HFF-Myc (cell line): ENCODE measurements around the gene ZNF556.

ENCODE experiments used
- DNase-seq: peaks from one replicate; pipeline ENCODE4 v3.0.0-alpha.2; 2011; ENCODE audit warnings: low read depth; ENCODE audit errors: extremely low read depth
- H3K4me3 ChIP-seq: replicated peaks from 2 replicates; pipeline ENCODE4 v1.5.1; 2011; ENCODE audit warnings: low read depth, mild to moderate bottlenecking, control low read depth, low read length
- TF ChIP-seq, protein P1 (sequence below): IDR thresholded peaks from 2 replicates; pipeline ENCODE4 v1.5.1; 2012; ENCODE audit warnings: mild to moderate bottlenecking, low read depth, low read length, control low read depth; ENCODE audit errors: missing control alignments

Gene ZNF556

DNA sequence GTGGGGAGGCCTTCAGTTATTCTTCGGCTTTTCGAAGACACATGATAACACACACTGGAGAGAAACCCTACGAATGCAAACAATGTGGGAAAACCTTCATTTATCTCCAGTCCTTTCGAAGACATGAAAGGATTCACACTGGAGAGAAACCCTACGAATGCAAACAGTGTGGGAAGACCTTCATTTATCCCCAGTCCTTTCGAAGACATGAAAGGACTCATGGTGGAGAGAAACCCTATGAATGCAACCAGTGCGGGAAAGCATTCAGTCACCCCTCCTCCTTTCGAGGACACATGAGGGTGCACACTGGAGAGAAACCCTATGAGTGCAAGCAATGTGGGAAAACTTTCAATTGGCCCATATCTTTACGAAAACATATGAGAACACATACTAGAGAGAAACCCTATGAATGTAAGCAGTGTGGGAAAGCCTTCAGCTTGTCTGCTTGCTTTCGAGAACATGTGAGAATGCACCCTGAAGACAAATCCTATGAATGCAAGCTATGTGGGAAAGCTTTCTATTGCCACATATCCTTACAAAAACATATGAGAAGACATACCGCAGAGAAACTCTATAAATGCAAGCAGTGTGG, 14.0 kb upstream of the ZNF556 start:
- TF ChIP-seq, protein P1, sequence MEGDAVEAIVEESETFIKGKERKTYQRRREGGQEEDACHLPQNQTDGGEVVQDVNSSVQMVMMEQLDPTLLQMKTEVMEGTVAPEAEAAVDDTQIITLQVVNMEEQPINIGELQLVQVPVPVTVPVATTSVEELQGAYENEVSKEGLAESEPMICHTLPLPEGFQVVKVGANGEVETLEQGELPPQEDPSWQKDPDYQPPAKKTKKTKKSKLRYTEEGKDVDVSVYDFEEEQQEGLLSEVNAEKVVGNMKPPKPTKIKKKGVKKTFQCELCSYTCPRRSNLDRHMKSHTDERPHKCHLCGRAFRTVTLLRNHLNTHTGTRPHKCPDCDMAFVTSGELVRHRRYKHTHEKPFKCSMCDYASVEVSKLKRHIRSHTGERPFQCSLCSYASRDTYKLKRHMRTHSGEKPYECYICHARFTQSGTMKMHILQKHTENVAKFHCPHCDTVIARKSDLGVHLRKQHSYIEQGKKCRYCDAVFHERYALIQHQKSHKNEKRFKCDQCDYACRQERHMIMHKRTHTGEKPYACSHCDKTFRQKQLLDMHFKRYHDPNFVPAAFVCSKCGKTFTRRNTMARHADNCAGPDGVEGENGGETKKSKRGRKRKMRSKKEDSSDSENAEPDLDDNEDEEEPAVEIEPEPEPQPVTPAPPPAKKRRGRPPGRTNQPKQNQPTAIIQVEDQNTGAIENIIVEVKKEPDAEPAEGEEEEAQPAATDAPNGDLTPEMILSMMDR: no peak
- no peak overlapping the region for H3K4me3 ChIP-seq
- DNase-seq: no peak

DNA sequence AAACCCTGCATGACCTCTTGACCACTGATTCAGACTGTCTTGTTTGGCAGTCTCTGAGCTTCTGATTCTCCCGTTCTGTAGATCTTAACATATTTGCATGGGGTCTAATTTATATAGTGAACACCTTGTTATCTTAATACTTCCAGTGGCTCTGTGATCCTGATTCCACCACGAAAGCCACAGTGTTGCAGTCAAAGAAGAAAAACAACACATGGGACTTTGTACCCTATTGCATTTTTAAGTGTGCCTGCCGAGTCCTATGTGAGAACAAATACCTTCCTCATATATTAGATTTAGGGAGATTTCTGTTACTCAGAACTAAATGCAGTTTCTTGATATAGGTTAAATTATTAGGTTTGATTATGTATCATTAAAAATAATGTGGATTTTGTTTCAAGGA, 12.3 kb upstream of the ZNF556 start:
- no peak overlapping the region for H3K4me3 ChIP-seq
- TF ChIP-seq, protein P1: no peak
- DNase-seq: no peak

GRCh38 chr19:2856457-2857050, 10.6 kb upstream of the ZNF556 start:
- H3K4me3 ChIP-seq: no peak overlapping the region
- no peak for DNase-seq
- TF ChIP-seq, protein P1: no peak

DNA sequence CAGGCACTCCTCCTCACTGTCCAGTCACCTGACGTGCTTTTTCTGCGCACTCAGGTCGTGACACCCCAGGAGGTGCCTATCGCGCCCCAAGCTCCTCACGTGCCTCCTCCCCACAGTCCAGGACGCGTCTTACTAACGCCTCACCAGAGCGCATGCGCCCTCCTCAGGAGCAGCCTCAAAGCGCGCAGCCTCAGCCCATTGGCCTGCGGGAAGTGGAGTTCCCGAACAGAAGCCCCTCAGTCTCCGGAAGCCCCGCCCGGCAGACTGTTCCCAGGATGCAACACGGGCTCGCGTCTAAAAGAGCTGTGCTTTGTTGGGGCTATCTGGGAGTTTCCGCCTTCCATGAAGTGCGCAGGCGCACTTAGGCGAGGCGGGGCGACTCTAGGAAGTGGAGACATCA, 8.3 kb upstream of the ZNF556 start:
- H3K4me3 ChIP-seq: no peak overlapping the region
- TF ChIP-seq, protein P1: no peak
- no peak for DNase-seq

DNA sequence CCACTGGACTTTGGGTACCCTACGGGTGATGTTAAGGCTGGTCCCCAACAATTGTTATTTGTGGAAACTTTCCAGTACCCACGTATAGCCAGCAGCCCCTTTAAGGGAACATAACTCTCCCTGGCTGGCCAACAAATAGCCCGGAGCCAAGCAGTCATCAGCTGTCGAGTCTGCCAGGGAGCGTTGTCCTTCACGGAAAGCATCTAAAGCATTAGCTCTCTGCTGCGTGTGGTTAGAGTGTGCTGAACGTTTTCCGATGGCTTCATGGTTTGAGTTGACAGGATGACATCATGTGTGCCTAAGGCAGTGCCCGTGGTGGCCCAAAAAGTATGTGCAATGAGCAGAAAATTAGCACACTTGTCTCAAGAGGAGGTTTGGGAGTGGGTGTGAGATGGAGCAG, 3.3 kb upstream of the ZNF556 start:
- H3K4me3 ChIP-seq: no peak overlapping the region
- DNase-seq: no peak
- TF ChIP-seq, protein P1: no peak

DNA sequence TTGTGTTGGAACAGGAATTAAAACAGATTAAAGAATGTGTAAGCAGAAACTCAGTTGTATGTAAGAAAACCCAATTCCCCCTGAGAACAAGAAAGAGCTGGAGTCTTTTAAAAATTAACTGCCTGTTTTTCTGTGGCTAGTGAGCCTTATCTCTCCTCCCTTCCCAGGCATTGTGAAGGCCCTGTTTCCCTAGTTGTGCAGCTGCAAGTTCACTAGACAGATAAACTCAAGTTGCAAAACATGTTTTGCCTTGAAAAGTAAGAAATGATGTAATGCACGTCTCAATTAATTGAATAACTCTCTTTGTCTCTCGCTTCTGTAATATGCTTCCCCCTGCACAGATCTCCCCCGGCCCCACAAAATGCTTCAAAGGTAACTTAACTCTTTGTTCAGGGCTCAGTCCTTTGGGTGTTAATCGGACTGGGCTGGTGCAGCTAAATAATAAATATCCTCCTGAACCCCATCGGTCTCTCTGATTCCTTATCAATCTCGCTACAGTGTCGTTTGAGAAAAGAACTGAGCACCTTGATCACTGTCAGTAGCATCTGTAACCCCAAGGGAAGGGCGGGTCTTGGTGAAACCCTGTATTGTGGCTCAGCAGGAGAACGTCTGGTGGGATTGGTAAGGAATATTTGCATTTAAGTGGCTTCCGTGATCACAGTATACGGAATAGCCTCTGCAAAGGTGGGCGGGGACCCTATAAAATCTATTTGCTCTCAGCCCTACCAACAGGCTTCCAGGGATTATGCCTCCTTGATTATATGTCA, 1.6 kb upstream of the ZNF556 start:
- TF ChIP-seq, protein P1: no peak
- H3K4me3 ChIP-seq: no peak overlapping the region
- DNase-seq: no peak
